Astrocyte (in vitro differentiated cells and primary cell): ENCODE results near the gene PRKD2.

ENCODE experiments used
- CTCF ChIP-seq: IDR thresholded peaks from 2 replicates; pipeline ENCODE4 v1.5.1; 2011; ENCODE audit warnings: low read depth, mild to moderate bottlenecking, inconsistent platforms, low read length, moderate library complexity; ENCODE audit not compliant: insufficient read depth
- EZH2 ChIP-seq: IDR thresholded peaks from 2 replicates; pipeline ENCODE4 v1.6.1; 2012; ENCODE audit warnings: mild to moderate bottlenecking, low read length, inconsistent platforms; ENCODE audit not compliant: insufficient read depth

GRCh38 chr19:46648060-46648960 lies 68.6 kb downstream of the PRKD2 start:
- TF ChIP-seq EZH2 (peak; percentile 36), CTCF (no peak)
